GM12874 (cell line): Measurements from ENCODE around the gene SPR.

Experiments
- TF ChIP-seq, protein P1 (sequence below): IDR thresholded peaks from 2 replicates; pipeline ENCODE4 v1.5.1; 2011; ENCODE audit warnings: low read depth, mild to moderate bottlenecking, control low read depth, low read length, moderate library complexity; ENCODE audit not compliant: insufficient read depth

The SPR gene

DNA sequence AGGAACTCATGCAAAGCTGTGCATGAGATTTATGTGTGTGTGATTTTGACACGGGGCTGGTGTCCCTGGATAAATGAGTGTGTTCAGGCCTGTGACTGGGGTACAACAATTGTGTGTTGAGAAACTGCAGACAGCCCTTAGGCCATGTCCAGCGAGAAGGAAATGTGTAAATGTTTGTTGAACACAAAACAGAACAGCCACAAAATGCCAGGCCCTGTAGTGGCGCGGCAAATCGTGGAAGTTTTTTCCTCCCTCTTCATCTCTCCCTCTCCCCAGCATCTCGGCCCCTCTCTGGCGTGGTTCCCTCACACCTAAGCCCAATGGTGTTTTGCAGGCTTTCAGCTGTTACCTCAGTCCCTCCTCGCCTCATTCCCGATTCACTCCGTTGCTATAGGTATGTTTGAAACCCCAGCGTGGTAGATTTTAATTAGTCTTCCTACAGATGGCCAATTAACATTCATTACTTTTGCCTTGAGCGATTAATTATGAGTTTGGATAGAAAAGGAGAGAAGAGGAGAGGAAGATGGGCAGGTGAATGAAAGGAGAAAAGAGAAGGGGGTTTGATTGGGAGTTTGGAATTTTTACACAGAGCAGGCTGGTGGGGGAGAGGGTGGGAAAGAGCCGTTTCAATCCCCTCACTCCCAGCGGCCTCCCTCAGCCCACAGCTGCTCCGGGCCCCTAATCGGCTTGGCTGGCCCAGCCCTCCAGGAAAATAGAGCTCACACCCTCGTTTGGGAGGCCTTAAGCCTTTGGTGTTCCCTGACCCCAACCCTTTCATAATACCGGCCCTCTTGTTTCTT, 10.8 kb downstream of the SPR start:
- TF ChIP-seq, protein P1, sequence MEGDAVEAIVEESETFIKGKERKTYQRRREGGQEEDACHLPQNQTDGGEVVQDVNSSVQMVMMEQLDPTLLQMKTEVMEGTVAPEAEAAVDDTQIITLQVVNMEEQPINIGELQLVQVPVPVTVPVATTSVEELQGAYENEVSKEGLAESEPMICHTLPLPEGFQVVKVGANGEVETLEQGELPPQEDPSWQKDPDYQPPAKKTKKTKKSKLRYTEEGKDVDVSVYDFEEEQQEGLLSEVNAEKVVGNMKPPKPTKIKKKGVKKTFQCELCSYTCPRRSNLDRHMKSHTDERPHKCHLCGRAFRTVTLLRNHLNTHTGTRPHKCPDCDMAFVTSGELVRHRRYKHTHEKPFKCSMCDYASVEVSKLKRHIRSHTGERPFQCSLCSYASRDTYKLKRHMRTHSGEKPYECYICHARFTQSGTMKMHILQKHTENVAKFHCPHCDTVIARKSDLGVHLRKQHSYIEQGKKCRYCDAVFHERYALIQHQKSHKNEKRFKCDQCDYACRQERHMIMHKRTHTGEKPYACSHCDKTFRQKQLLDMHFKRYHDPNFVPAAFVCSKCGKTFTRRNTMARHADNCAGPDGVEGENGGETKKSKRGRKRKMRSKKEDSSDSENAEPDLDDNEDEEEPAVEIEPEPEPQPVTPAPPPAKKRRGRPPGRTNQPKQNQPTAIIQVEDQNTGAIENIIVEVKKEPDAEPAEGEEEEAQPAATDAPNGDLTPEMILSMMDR, result no peak

DNA sequence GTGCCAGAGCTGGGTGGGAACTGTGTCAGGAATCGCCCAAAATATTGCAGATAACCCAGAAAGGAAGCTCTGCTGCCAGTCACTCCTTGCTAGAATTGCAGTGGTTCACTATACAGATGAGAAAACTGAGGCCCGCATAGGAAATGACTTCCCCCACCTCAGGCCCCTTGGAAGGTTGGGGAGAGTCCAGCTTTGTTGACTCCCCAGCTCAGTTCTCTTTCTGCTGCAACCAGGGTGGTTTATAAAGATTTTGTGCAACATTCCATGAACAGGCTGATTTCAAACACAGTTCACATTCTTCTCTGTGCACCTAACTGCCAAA, 11.3 kb downstream of the SPR start:
- TF ChIP-seq, protein P1, result no peak

DNA sequence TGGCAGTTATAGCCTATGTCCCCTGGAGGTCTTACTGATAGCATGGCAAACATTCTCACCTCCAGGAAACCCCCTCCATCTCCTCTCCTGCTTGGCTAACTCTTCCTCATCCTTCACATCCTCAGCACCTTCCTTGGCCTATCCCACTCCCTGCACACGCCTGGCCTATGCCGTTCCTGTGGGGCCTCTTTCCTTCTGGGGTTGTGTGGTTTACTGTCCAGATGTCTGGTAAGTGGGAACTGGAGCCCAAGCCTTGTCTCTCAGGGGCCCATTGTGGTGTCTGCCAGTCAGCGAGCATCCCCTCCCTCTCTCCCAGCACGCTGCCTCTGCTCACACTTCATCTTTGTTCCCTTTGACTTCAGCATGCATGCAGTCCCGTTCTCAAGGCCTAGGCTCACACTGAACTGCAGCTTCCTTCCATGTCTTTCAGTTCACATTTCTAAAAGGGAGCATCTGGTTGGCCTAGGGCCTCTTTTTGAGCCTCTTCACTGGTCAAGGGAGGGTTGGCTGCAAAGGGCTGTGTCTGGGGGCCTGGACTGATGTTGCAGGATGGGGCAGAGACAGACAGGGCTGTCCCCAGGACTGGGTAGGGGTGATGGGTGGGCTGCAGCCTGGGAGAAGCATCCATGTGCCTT, 13.1 kb downstream of the SPR start:
- TF ChIP-seq, protein P1, result no peak

DNA sequence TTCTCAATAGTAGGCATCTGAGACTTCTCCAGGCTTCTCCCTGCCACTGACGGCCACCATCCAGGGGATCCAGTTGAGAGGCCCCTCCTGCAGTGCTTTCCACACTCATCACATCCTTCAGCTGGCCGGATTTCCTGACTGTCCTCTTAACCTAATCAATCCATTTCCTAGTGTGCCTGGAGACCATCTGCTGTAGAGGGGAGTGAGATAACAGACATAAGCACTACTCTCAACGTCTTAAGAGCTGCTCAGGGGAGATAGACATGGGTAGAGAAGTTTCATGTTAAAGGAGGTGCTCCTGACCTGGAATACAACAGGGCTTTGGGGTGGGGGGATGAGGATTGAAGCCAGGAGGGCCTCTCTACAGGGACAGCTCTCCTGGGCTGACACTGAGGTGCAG, 14.2 kb downstream of the SPR start:
- TF ChIP-seq, protein P1, result no peak

DNA sequence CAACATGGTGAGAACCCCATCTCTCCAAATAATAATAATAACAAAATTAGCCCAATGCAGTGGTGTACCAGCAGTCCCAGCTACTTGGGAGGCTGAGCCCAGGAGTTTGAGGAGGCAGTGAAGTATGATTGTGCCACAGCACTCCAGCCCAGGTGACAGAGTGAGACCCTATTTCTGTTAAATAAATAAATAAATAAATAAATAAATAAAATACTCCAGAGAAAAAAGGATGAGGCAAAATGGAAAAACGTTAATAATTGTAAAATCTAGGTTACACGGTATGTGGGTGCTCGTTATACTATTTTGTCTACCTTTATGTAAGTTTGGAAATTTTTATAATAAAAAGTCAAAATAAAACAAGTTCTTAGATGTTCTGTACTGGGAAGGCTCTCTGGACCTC, 21.5 kb downstream of the SPR start:
- TF ChIP-seq, protein P1, result no peak

DNA sequence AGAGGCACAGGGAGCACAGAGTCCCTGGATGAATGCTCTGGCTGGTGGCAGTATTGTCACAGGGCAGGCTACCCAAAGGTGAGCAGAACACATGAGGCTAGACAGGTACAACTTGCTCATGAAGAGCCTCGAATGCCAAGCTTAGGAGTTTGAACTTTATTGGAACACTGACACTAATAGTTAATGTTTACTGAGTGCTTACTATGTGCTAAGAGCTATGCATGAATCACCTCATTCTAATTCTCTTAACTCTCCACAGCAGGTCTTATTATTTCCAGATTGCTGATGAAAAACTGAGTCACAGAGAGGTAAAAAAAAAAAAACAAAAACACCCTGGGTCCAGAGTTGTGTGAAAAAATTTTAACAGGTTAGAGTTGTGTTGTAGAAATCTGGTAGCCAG, 24.0 kb downstream of the SPR start:
- TF ChIP-seq, protein P1, result no peak

DNA sequence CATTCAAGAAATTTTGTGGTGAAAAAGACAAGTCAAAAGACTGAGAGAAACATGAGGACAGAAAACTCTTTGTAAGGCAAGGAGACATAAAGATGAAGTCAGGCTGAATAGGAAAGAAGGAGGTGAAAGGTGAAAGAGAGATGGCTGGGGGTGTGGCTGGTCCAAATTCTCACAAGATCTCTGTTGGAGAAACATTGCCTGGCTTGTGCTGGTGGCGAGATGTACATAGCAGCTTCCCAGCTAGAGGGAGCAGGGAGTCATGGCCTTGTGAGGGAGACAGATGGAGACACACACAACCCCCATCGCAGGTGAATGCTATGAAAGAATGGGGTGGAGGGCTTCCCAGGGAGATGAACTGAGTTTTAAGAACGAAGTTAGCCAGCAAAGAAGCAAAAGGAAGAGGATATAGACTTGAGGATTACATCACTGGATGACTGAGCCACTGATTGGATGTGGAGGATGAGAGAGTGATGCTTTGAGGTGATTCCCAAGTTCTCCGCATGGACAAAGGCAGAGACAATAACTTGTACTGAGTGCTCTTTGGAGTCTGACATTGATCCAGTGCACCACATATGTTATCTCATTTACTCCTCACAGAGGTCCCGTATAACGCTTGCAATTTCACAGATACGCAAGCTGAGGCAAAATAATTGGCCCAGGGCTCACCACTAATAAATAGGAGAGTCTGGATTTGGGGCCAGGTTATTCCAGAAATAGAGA, 26.4 kb downstream of the SPR start:
- TF ChIP-seq, protein P1, result 0 out of 2 replicates have a peak, but pooled peaks have one; percentile 2
